GM06990 (cell line): ENCODE data around the gene SMYD1.

Source experiments
- DNase-seq: peaks from one replicate; pipeline ENCODE4 v3.0.0-alpha.2; 2011; ENCODE audit not compliant: insufficient read length; ENCODE audit errors: extremely low read depth
- H3K27me3 ChIP-seq: replicated peaks from 2 replicates; pipeline ENCODE4 v1.6.0; 2011; ENCODE audit warnings: low read length; ENCODE audit not compliant: control insufficient read depth, insufficient read depth
- H3K36me3 ChIP-seq: 2 replicates; pipeline ENCODE4 v1.5.1; 2011; ENCODE audit warnings: low read length; ENCODE audit not compliant: control insufficient read depth, insufficient read depth
- H3K4me3 ChIP-seq: replicated peaks from 2 replicates; pipeline ENCODE4 v1.5.1; 2011; ENCODE audit warnings: low read depth, mild to moderate bottlenecking, control low read depth, low read length
- CTCF ChIP-seq: IDR thresholded peaks from 2 replicates; pipeline ENCODE4 v1.5.1; 2011; ENCODE audit warnings: low read length, control low read depth, mild to moderate bottlenecking, inconsistent platforms; ENCODE audit not compliant: insufficient read depth, poor library complexity, severe bottlenecking

The SMYD1 gene

GRCh38 chr2:88097891-88098557 is 30.4 kb downstream of the SMYD1 start:
- TF ChIP-seq CTCF, result no peak
- Histone ChIP-seq H3K27me3 (no peaks in the 10 kb centered on the region), H3K4me3 (no peak overlapping the region), H3K36me3 (no peaks in the 10 kb centered on the region)
- no peak for DNase-seq

DNA sequence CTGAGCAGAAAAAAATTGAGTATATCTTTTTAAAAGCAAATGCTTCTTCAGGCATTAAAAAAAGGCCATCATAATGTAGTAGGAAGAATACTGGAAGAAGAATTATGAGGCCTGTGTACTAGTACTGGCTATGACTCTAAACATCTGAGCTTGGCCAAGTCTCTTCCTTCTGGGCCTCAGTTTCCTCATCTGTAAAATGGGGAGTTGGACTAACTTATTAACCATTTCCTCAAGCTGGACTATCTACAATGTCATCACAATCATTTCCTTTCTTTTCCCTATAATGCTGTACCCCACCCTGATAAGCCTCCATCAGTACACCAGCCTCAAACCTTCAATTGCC is 30.9 kb downstream of the SMYD1 start:
- no peaks in the 10 kb centered on the region for H3K27me3 ChIP-seq
- no peak for DNase-seq
- no peak overlapping the region for H3K4me3 ChIP-seq
- TF ChIP-seq CTCF, result no peak
- H3K36me3 ChIP-seq, result no peaks in the 10 kb centered on the region

- TF ChIP-seq CTCF, result no peak
- no peak for DNase-seq
- Histone ChIP-seq H3K36me3 (no peaks in the 10 kb centered on the region), H3K4me3 (no peak overlapping the region), H3K27me3 (no peaks in the 10 kb centered on the region)
Observed at GRCh38 chr2:88099798-88100488, 32.3 kb downstream of the SMYD1 start.

DNA sequence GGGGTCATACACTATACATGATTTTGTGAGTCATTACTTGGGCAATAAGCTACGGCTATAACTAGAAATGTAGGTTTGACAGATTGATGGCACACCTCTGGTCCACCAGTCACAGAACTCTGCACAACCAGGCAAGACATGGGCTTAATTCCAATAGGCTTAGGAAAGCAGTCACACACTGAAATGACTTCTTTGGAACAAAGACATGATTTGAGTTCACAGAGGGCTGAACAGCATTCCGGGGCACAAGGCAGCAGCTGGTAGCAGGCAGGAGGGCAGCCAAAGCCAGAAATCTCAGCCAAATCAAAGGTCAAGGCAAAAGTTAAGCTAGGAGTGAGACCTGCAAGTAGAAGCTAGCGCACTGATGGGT is 32.8 kb downstream of the SMYD1 start:
- Histone ChIP-seq H3K4me3 (no peak overlapping the region), H3K27me3 (no peaks in the 10 kb centered on the region), H3K36me3 (no peaks in the 10 kb centered on the region)
- TF ChIP-seq CTCF, result no peak
- no peak for DNase-seq

- TF ChIP-seq CTCF, result no peak
- no peaks in the 10 kb centered on the region; the same call in none of the 2 replicates for H3K27me3 ChIP-seq
- DNase-seq, result no peak
Observed at GRCh38 chr2:88108796-88109195, 41.2 kb downstream of the SMYD1 start.

More at GRCh38 chr2:88108796-88109195, 41.2 kb downstream of the SMYD1 start:
- H3K36me3 ChIP-seq, result no peaks in the 10 kb centered on the region
- H3K4me3 ChIP-seq, result no peak overlapping the region
